GM18508 (cell line): ENCODE data around the gene SLC22A5.

ENCODE experiments used
- ATAC-seq: cut with Tn5 transposase; IDR thresholded peaks from one replicate; pipeline ENCODE4 v1.9.1; 2021; ENCODE audit warnings: moderate number of reproducible peaks; ENCODE audit not compliant: insufficient read depth, unreplicated experiment

Gene SLC22A5

DNA sequence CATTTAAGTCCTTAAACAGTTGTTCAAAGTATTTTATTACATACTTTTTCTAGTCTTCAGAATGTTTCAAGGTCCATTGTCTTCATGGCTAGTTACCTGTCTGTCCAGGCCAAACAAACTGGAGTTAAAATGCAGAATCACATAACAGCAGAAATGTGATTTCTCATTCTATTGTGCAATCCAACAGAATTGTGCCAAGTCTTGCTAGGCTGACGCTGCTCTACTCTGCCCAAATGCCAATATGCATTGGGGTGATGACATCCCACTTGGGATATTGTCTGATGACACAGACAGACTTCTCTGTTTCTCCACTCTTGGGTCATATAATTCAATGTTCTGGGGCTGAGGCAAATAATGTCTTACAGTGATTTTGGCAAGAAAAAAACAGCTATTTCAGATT is 5.2 kb upstream of the SLC22A5 start:
- no peak for ATAC-seq

DNA sequence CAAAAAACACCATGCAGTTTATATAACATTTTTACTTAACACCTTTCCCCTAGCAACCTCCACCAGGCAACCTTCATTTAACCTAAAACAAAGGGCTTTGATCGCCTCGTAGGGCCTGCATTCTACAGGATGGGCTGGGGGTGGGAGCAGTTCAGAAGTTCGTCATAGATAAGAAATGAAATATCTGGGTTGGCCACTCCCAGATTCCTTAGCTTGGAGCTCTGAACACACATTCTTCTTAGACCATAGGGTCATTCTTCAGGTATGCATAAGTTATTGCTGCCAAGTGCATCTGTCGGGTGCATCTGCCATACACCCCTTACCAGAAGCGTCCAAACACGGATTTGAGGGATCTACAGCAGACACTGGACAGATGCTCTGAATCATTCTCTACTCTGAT is 4.3 kb upstream of the SLC22A5 start:
- no peak for ATAC-seq

DNA sequence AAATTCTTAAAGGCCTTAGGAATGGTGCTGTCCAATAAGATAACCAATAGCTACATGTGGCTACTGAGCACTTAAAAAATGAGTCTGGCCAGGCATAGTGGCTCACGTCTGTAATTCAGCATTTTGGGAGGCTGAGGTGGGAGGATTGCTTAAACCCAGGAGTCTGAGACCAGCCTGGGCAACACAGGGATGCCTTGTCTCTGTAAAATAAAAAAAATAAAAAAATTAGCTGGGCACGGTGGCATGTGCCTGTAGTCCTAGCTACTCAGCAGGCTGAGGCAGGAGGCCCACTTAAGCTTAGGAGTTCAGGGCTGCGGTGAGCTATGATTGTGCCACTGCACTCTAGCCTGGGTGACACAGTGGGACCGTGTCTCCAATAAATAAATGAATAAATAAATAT is 1.3 kb upstream of the SLC22A5 start:
- ATAC-seq = no peak

DNA sequence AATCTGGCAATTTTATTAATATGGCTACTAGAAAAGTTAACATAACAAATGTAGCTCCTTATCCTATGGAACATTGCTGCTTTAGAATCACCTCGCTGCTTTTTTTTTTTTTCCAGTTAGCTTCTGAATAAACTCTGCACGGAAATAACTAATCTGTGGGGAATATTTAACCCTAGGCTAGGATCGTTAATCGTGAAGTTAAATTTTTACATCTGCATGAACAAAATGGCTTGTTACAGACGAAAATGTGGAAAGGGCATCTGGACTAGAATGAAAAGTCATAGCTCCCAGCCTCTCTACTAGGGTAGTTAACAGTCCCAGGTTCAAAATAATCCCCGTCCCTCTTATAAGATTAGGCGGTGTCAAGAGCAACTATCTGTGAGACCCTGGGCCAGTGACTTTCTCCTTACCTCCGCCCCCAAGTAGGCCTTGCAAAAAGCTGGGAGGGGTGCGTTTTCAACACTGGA is 470 bp upstream of the SLC22A5 start:
- ATAC-seq = peak; percentile 17

DNA sequence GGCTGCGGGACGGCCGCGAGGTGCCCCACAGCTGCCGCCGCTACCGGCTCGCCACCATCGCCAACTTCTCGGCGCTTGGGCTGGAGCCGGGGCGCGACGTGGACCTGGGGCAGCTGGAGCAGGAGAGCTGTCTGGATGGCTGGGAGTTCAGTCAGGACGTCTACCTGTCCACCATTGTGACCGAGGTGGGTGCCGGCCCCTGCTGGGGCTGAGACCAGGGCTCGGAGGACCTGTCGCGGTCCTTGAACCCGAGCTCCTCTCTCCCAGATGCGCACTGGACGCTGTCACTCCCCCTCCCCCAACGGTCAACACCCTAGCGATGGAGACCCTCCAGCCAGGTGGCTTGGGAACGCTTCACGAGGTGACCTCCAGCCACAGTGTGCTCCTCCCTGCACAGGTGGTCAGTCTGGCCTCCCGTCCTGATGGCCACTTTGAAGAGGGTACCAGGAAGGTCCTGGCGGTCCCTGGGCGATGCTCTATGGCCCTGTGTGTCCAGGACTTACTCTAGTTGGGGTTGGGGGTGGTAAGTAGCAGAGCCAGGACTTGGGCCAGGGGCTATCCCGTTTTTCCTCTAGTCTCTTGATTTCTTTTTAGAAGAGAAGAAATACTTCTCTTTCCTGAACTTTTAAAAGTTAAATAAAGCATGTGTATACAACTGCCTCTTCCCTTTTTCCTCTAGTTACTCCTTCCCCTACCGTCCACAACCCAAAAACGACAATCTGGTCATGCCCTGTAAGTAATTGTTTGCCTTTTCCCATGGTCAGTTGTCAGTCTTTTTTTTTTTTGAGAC is 866 bp downstream of the SLC22A5 start:
- no peak for ATAC-seq

DNA sequence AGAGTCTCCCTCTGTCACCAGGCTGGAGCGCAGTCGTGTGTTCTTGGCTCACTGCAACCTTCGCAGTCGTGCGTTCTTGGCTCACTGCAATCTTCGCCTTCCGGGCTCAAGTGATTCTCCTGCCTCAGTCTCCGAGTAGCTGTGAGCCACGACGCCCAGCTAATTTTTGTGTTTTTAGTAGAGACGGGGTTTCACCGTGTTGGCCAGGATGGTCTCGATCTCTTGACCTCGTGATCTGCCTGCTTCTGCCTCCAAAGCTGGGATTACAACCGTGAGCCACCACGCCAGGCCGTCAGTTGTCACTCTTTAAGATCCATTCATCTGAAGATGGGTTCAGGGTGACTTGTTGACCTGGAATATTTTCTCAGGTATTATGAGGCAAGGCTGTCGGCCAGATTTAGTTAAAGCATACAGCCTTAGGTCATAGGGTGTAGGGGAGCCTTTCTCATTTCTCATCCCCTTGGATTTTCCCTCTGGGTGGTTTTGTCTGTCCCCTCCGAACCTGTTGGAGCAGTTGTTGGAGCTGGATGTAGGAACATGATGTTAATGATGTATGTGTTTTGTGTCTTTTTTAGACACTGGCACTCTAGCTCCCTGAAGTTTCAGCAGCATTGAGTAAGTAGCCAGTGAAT is 1.6 kb downstream of the SLC22A5 start:
- ATAC-seq = no peak

DNA sequence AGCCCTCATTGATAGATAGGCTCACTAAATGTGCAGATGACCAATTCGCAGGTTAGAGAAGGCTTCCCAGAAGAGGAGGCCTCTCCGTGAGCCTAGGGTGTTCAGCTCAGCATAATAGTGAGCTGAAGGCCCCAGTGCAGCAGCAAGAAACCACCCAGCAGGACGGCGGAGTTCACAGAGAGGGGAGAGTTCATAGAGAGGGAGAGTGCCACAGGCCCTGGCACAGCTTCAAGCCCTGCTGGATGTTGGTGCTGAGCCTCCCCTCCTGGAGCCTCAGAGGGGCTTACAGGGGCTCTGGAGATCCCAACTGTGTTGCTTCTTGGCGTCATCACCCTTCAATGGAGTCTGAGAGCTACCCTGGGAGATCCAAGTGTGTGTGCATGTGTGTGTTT is 2.1 kb downstream of the SLC22A5 start:
- no peak for ATAC-seq

DNA sequence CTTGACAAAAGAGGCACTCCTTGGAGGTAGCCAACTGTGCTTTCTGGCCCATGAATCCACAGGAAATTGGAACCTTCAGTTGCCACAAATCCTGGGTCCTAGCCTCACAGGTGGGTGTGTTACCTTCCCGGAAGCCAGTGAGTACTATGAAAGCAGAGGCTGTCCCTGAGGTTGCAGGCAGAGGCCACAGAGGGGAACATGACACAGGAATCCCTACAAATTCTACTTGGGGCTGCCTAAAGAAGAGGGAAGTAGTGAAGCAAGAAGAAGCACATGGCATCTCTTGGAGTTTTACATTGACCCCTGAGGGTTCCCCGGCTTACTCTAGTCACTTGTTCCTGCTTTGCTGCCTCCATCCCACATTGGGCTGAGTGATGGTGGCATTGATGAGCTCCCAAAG is 2.6 kb downstream of the SLC22A5 start:
- no peak for ATAC-seq

DNA sequence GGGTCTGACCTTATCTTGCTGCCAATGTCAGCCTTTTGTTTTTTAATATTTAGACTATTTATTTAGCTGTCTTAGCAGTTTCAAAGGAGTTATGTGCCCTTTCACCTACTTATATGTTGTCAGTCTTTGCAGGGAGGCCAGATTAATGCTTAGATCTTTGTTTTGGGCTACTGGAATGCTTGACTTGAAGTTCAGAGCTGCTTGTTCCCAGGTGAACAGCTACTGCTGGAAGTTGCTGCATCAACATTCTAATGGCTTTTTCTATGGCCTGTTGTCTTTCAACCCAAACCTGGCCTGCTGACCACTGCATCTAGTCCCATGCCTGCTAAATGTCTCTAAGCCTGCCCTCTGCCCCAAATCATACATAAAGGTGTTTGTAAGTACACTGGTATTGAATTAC is 3.0 kb downstream of the SLC22A5 start:
- no peak for ATAC-seq

DNA sequence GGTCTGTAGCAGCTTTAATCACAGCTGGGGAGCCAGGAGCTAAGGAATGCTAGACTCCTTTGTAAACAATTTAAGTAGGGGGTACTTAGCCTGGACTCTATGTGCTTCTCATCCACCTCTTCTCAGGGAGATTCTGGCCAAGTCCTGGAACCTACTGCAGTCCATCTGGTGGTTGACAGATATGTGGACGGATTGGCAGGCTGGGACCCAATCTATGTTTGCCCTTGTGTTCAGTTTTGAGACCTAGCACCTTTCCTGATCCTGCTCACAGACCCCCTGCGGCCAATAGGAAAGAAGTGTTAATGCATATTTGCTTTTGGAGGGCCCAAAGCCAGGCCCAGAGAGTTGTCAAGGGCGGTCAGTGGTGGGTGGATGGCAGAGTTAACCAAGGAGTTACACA is 6.4 kb downstream of the SLC22A5 start:
- no peak for ATAC-seq

DNA sequence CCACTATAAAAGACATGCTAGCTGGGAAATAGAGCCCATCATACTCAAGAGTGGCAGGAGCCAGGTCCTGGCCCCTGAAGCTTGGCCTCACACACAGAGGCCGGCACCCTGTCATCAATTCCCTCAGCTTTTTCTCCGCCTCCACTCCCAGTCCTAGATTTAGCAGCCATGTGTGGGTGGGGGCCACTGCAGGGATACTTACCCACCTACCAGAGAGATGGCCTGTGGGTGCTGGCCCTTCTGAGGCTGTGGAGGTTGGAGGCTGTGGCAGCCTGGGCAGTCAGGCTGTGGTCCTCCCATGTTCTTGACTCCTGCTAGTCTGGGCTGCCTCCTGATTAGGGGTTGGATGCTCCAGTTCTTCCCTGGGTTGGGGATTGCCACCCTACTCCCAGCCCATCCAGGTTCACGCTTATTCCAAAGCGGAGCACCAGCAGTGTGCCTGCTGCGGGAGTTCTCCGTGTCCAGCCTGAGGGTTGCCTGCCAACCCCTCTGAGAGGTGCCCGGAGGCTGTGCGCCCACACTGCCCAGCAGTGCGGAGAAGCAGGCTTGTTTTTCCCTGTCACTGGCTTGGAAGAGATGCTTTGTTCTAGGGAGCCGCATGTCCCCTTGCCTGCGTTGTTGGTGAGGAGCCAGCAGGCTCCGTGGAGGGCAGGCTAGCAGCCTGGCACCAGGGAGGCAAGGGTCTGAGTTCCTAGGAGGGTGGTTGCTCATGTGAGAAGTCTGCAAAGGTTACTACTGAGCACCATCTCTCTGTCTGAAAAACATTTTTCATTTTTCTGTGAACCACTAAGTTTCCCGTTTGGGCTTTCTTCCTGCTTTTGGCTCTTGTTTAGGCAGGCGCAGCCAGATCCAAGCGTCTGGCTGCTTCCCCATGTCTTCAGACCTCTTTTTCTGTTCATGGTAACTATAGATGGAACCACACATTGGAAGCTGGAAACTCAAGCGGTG is 7.5 kb downstream of the SLC22A5 start:
- ATAC-seq = no peak

DNA sequence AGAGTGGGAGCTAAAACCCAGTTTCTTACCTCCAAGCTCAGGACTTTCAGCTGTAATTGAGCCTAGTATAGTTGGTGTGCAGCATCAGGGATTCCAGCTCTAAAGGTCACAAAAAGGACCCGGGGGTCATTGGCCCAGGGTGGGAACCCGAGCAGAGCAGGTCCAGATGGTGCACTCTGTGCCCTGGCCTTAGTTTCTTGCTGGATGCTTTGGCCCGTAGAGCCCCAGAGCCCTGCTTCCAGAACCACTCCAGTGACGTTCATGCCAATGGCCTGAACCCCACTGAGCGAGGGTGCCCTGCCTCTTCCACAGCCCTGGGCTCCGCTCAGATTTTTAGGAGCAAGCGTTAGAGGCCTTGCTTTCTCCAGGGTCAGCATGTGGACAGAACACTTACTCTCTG is 8.2 kb downstream of the SLC22A5 start:
- ATAC-seq = no peak

DNA sequence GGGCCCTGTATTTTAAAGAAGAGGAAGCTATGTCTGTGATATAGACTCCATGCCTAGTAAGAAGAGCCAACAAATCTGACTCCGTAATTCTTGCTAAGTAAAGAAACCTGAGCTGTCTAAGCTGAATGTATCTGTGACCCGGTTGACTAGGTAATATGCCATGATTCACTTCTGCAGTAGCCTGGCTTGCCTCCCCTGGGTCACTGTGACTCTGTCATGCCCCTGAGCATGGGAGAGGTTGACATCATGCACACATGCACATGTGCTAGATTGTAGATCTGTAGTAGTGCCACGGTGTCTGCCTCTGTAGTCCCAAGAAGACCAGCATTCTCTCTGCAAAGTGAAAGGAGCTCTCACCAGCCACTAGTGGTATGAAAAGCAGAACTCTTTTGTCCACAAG is 9.1 kb downstream of the SLC22A5 start:
- no peak for ATAC-seq

DNA sequence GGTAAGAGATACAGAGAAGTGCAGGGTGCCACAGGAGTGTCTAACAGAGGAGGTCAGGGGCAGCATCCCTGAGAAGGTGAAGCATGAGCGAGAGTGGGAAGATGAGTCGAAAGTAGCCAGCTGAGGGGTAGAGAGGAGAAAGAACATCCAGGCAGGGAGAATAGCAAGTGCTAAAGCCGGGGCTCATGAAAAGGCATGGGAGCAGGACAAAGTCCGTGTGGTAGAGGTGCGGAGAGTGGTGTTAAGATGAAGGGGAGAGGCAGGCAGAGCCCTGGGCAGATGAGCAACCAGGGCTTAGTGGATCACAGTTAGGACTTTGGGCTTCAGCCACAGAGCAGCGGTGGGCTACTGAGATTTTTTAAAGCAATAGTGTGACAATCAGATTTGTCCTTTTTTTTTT is 10.5 kb downstream of the SLC22A5 start:
- no peak for ATAC-seq

DNA sequence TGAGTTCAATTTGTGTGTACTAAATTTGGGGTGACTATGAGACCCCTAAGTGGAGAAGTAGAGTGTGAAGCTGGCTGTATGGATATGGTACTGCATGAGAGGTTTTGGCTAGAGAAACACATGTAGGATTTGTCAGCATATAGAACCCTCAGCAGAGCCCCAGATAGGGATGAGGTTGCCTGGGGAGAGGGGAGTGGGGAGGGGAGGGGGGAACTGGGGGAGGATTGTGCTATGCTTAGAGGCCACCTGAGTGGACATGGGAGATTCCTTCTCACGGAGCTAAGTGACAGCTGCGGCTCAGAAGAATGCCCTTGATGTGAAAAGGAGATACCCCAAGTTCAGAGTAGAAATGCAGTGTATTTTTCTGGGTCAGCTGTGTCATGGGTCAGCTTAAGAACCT is 11.2 kb downstream of the SLC22A5 start:
- no peak for ATAC-seq

DNA sequence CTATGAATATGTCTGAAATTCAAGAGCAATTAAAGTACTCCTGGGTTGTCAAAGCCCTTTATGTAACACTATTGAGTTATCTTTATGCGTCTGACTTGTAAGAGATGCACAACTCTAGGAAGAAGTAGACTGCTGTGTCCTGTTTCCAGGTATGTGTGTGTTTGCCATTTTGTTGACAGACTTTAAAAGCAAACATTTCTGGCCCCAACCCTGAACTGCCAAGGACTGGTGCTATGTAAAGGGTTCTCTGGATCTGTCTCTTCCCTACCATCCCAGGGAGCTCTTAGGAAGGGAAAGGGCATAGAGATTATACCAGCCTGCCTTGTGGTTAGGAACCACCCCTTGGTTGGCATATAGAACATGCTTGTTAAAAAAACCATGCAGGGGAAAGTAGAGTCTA is 12.1 kb downstream of the SLC22A5 start:
- ATAC-seq = no peak

DNA sequence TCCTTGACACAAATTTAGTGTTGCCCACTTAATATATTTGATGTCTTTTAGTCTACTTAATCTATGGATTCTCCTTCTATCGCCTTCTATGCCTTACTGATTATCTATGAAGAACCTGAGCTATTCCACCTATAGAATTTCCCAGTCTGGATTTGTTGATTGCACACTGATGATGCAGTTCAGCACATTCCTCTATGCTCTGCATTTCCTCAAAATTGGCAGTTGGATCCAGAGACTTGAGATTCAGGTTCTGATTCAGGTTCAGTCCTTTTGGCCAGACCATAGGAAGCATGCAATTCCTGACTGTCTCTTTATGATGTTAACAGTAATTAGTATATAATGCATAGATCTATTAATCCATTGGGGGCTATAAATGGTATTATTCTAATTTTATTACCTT is 13.8 kb downstream of the SLC22A5 start:
- no peak for ATAC-seq

DNA sequence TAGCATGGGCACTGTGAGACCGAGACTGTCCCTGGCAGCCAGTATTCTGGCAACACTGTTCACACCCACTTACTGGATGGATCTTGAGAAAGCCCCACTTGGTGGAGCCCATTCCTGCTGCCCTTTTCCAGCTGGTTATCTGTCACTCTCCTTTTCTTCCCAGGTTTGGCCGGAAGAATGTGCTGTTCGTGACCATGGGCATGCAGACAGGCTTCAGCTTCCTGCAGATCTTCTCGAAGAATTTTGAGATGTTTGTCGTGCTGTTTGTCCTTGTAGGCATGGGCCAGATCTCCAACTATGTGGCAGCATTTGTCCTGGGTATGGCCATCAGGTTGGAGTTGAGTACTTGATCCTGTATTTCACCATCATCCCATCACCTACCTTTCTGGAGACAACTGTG is 14.5 kb downstream of the SLC22A5 start:
- no peak for ATAC-seq

DNA sequence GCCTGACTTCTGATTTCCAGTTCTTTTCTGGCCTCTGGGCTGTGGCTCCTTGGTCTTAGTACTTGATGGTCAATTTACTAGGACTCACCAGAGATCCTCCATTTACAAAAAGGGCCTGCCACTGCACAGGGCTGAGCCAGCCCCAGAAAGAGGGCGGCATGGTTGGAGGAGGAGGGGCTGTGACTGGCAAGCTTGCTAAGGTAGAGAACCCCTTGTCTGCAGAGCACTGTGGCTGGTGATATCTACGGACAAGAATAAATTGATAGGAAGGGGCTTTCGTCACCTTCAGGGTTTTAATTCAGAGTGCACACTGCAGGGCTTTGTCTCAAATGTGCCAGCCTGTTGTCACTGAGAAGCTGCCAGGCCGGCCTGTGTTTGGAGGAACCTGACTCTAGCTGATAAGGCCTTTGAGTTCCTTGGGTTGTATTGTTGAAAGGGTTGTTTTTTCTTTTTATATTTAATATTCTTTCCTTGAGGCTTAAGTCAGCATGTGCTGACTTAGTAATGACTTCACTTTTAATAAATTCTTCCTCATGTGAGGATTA is 15.1 kb downstream of the SLC22A5 start:
- ATAC-seq = no peak

DNA sequence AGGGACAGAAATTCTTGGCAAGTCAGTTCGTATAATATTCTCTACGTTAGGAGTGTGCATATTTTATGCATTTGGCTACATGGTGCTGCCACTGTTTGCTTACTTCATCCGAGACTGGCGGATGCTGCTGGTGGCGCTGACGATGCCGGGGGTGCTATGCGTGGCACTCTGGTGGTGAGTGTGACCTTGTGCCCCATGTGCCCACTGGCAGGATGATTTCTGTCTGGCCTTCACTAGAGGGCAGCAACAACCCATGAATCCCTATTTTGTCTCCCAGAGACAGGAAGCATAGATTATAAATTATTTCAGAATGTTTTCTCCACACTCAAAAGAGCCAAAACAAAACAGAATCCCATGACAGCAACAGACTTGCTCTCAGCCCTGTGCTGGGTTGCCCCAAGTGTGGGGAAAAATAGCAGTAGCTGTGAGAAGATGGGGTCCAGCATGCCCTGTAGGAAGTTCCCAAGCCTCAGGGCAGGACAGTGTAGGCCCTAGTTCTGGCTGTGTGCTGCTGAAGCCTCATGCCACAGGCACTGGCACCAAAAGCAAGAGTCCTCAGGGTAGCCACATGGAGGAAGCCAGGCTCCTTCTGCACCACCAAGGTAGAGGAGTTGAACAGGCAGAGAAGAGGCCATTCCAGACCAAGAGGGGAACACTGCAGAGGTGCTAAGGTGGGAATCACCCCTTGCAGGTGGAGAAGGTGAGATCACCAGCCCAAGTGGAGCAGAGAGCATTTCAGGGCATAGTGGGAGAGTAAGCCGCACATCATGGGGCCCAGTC is 16.0 kb downstream of the SLC22A5 start:
- peak; percentile 53 for ATAC-seq
